Left colon (tissue), 2 donors: ENCODE measurements around the gene MTUS2. TPM values are rescaled to one million over a fixed set of nuclear protein-coding genes. Genes with fewer than 3 reads are reported as not detected.

Source experiments
- ATAC-seq: fragments of 200-7000 bp; cut with Tn5 transposase; one replicate; pipeline ENCODE4 v1.9.1; 2020; ENCODE audit warnings: mild to moderate bottlenecking, moderate library complexity
- DNase-seq, 2 donors: peaks; one replicate each; pipeline ENCODE4 v3.0.0-alpha.2; 2020
- intact Hi-C, 2 donors: fragments of 100-400 bp; cut with DNase I in 1 of 2; cut with micrococcal nuclease in 1 of 2; formaldehyde crosslinking; loops; one replicate each; pipeline versions ENCODE4 v1.11.2 to v1.14.0; 2022; cut with DNase I, micrococcal nuclease
- total RNA-seq, 2 donors: library from RNA; stranded (reverse); fragmentation: NEBNext Ultra II Directional; extraction: Animal tissue kit (Norgen Biotek cat#: 25700); gene quantifications; one replicate each; pipeline ENCODE4 v1.2.1, GENCODE V29; 2021
- donor health status: DM: no; HTN: no; CAD: no.
- donor health status: DM: yes; HTN: yes; CAD: no.

The MTUS2 gene
- total RNA-seq, 2 donors from 2014 or later: 0.15 to 0.25 TPM

DNA sequence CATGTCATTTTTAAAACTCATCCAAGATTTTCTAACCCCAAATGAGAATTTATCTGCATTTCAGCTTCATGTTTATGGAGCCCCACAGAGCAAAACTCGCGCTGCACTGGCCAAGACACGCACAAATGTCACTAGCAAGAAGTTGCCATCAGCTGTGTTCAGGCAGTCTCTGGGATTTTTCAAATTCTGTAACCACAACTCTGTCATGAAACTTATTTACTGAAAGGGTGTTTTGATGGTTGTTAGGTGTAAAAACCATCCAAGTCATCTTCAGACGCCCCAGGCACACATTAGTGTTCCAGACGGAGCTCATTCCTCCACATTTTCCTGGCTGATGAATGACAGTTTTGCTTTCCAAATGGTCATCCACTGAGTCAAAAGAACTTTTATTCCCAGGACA, 712.0 kb downstream of the MTUS2 start:
- intact Hi-C loops: no loop called here
- no peak for DNase-seq
- no peak for ATAC-seq

DNA sequence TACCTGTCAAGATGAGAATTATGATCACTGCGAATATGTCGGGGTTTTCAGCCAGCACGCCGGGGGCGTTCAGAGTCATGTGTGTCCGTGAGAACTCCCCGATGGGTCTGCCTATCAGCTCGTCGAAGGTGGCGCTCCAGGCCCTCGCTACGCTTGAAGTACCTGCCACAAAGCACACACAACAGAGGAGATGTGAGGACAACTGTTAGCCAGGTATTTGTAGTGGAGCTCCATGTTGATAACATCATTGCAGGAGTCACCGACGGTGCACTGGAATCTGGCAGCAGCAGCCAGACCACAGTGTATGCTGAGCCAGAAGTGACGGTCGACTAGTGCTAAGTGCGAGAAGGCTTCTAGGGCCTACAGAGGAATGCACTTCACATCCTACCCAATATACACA, 712.7 kb downstream of the MTUS2 start:
- intact Hi-C loops: no loop called here
- no peak for DNase-seq
- ATAC-seq: no peak

DNA sequence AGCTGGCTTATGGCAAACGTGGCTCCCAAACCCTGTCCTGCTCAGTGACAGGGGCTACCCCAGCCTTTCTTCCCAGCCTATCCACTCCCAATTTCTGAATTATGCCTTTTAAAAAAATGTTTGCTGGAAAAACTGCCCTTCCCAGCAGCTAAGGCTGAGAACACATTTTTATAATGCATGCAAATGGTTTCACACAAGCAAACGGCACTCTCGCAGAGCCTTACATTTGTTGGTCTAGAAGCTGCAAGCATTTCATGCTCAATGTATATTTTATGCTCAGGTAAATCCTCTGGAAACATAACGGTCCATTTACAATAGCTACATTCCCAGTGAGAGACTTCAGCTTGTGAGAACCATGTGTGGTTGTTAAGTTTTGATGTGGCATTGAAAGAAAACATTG, 713.9 kb downstream of the MTUS2 start:
- ATAC-seq: no peak
- no peak for DNase-seq

DNA sequence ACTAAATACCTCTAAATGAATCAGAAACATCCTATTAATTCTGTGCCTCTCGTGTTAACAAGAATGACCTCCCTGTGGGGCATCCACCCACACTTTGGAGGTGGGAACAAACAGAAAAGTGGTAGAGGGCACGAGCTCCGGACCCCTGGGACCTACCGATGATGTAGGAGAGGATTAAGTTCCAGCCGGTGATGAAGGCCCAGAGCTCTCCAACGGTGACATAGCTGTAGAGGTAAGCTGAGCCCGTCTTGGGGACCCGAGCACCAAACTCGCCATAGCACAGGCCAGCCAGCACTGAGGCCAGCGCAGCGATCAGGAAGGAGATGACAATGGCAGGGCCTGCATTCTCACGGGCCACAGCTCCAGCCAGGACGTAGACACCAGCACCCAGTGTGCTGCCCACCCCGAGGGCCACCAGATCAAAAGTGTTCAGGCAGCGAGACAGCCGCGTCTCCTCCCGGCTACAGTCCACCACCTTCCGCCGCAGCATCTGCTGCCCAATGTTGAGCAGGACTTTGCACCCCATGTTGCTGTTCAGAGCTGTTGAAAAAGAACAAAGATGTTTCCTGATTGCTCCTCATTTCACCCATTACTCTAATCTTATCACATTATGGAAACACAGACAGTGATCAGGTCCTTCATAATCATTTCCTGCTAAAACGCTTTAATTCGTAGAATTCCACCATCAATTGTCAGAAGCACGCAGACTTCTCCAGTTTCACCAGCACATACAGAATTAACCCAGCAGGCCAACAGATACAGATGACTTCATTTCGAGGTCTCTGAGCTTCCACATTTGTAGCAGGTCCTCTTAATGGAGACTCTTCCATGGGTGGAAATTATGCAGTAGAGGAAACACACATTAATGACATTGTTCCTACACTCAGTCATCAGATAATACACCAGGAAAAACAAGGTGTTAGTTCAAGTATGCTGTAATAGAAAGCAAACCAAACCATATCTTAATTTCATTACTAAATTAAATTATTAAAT, 715.8 kb downstream of the MTUS2 start:
- intact Hi-C loops: no loop called here
- no peak for DNase-seq

More for the DNA sequence above, 713.9 kb downstream of the MTUS2 start:
- intact Hi-C loops: no loop called here

DNA sequence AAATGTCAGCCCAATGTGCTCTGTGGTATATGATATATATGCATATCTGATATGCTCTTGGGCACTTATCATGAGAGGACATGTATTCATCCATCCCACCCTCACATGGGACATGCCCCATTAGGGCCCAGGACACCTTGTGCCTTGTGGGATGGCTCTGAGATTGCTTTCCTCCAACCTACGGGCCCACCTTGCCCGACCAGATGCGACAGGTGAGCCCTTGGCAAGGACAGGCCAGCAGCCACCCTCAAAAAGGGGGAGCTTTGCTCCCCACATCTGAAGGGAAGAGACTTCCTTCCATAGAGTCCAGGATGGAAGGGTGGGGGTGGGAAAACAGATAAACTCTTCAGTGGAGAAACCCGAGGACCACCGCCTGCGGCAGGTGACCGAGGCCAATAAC, 716.7 kb downstream of the MTUS2 start:
- intact Hi-C loops: no loop called here
- ATAC-seq (no peak), DNase-seq (no peak)

More for the DNA sequence above, 715.8 kb downstream of the MTUS2 start:
- peak; percentile 22 for ATAC-seq

DNA sequence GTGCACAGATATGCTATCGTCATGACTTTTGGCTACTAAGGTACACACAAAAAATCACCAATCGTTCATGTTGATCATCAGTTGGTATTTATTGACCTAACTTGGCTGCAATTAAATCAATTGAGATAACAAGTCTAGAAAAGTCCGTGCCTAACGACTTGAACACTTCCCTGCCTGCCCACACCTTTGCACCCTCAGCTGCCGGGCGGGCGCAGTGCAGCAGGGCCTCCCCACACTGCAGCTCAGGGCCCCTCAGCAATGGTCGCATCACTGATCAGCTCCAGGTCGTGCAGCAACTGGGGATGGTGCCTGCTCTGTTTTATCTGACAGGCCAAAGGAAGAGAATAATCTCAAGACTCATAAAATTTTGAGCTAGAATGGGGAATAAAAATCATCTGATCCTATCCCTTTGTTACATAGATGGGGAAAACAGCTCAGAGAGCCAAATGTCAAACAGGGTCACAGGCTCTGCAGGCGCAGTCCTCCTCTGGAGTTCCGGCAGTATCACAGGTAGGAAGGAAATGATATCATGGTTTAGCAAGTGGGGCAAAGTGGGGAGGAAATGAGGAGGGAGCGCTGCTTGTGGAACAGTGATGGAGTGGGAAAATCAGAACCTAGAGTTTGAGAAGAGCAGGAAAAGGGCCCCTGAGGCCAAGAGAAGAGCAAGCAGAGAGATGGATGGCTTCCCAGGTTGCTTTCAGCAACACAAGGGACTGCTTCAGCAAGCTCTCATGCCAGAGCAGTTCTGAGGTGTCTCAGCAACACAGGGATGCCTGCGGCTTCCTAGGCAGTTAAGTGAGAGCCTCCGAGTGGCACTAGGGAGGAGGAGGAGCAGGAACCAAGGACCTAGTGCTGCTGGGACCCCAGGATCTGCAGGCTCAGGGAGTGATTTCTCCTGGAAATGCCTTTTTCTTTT, 717.9 kb downstream of the MTUS2 start:
- ATAC-seq: peak; percentile 74
- intact Hi-C loops: no loop called here
- DNase-seq: no peak

DNA sequence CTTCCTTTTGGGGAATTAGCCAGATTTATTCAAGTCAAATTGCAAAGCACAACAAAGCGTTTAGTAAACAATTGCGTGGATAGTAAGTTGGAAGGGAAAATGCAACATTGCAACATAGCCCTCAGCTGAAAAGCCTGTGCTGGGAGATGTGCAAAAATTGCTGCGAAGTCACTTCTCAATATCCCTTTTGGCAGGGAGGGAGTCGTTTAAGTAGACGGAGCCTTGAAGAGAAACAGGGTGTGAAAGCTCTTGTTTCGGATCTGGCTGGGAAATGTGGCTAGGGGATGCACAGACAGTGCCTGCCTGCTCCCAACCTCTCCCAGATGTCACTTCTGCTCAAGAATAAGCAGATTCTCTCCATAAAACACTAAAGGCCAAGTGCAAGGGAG, 718.5 kb downstream of the MTUS2 start:
- intact Hi-C loops: no loop called here
- DNase-seq: no peak
- no peak for ATAC-seq

DNA sequence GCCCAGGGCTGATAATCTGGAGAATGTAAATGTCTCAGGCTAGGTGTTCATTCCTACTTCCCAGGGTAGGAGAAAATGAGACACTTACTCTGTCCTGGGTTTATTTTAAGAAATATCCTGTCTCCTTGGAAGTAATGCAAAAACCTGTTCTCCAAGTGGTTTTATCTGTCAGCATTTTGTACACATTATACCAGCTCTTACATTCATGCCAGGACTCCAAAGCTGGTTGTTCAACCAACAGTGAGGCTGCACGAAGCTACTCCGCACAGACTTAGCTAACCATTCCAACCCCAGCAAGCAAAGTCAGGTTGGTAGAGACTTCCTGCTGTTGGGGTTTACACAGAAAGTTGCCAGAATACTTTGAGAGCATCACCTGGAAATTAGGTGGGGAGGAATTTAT, 719.7 kb downstream of the MTUS2 start:
- ATAC-seq: no peak
- no peak for DNase-seq

DNA sequence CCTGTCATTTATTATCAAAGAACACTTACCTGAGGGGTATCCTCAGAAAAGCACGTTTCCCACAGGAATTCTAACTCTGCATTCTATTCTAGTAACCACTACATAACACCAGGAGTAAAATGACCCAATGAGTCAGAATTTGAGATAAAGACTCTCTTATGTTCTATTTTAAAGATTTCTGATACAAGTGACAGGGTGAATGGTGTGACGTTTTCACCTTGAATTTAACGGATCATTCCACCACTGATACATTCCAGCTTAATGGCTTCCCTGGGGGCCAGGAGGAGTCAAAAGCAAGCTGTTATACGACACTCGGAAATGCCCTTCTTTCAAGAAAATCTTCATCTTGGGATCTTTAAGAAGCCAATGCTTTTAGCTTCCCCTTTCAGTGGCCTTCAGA, 720.2 kb downstream of the MTUS2 start:
- no peak for ATAC-seq
- DNase-seq: no peak
- intact Hi-C loops: no loop called here

More for the DNA sequence above, 719.7 kb downstream of the MTUS2 start:
- intact Hi-C loops: no loop called here

DNA sequence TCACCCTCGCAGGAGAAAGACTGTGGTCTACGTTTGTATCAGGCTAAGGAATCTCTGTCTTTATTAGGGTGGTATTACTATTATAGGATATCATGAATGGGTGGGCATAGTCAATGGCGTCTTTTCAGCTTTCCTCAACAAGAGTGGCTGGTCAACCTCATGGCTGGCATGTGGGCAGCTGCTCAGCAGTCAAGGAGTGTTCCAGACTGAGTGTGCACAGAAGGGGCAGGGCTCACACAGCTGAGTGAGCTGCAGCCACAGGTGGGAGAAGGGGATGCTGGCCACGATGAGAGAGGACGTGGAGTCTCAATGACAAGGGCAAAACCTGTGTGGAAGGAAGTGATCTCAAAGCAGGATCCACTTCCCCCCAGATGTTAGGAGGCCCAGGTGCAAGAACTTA, 720.7 kb downstream of the MTUS2 start:
- no peak for DNase-seq
- intact Hi-C loops: no loop called here
- ATAC-seq: no peak

DNA sequence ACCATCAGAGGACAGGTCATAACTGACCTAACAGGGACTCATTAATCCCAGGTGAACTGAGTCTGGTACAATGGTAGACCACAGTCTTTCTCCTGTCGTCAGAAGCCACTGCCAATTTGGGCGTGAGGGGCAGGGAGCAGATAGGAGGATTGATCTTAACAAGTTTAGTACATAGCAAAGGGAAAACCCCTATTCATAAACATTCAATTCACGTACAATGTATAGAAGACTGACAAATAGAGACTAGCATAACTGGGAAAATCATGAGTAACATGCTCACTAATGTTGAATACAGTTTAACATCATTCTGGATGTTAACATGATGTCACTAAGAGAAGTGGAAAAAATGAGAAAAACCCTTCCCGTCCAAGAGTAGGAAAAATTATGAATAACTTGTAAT, 721.3 kb downstream of the MTUS2 start:
- no peak for ATAC-seq
- DNase-seq: no peak
- intact Hi-C loops: no loop called here

DNA sequence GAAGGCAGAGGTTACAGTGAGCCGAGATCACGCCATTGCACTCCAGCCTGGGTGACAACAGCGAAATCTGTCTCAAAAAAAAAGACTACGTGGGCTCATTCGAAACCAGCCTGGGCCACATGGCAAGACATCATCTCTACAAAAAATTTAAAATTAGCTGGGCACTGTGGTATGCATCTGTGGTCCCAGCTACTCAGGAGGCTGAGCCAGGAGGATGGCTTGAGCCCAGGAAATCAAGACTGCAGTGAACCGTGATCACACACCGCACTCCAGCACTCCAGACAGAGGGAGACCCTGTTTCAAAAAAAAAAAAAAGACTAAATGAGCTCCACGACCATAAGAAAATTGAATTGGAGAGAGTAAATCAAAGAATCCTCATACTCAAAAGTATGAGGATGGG, 722.2 kb downstream of the MTUS2 start:
- DNase-seq (no peak), ATAC-seq (no peak)
- intact Hi-C loops: no loop called here

DNA sequence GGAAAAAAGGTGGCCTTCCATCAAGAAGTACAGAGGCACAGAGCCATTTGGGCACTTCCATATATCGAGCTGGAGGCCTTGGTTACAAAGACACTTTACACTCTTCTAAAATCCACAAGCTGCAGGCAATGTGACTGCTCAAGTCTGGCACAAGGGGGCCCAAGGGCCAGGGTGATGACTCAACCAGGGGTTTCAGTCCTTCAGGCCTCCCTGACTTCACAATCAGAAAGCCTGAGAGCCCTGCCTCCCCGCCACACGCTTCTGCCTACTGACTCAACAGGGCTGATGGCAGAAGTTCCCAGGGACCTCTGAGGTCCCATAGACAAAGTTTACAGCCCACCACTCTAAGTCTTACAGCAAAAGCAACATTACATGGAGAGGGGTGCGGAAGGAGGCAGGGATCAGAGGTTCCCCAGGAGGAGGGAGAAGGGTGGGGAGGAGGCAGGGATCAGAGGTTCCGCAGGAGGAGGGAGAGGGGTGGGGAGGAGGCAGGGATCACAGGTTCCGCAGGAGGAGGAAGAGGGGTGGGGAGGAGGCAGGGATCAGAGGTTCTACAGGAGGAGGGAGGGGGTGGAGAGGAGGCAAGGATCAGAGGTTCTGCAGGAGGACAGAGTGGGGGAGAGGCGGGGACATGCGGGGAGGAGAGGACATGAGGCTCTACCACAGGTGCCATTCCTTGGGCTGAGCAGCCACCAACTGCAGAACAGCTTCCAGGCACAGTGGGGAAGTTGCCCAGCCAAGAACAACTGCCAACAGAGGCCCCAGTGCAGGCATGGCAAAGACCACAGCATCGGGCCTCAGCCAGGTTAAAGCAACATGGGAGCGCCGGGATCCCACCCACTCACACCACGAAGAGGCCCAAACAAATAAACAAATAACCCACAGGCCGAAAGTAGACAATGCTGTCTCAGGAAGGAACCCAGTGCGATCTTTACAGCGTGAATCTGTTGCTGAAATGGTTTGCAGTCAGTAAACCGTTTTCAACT, 723.4 kb downstream of the MTUS2 start:
- ATAC-seq (peak; percentile 64), DNase-seq (no peak)
- intact Hi-C loops: no loop called here

DNA sequence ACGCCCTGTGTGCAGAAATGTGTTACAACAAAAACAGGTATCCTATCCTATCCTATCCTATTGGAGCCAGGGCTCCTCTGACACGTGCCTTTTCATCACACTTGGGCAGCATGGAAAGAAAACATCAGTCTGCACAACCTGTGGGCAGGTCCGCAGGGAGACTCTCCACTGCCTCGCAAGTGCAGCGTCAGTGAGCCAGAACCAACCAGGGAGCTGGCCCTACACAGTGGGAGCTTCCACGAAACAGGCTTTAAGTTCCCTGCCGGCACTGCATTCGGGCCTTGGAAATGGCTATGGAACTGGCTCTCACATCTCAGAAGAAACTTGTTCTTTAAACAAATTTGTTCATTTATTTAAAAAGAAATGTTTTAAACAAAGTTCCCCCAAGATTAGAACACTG, 725.8 kb downstream of the MTUS2 start:
- intact Hi-C loops: no loop called here
- DNase-seq (no peak), ATAC-seq (no peak)

DNA sequence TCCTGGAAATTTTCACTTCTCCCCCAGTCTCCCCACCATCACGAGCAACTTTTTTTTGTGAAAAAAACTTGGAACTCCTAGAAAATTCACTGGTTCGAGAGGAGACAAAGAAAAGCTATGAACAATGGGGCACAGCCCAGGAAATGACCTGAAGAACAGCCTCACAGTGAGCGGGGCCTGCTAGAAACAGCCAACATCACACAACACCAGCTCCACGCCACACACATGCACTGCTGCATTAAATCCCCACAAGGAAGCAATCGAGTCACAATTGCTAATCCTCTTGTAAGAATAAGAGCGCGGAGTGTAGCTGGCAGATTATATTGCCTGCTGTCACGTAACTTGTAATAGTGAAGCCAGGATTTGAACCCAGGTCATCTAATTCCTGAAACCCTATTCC, 726.5 kb downstream of the MTUS2 start:
- intact Hi-C loops: no loop called here
- DNase-seq (no peak), ATAC-seq (no peak)

DNA sequence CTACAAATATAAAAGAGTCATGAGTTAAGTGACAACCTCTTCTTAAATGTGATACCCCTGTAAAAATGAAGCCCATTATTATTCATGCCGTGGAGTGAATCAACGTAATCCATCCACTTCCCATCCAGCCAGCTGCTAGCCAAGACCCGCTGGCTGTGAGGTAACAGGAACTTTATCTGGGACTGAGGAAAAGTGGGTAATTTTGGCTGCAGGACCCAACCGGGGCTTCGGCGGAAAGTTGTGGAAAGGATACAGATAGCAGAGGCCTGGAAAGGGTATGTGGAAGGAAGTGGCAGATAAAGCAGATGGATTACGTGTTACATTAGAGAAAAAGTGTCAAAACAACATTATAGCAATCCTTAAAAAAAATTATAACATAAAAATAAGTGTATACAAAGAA, 727.0 kb downstream of the MTUS2 start:
- intact Hi-C loops: no loop called here
- DNase-seq (no peak), ATAC-seq (no peak)

DNA sequence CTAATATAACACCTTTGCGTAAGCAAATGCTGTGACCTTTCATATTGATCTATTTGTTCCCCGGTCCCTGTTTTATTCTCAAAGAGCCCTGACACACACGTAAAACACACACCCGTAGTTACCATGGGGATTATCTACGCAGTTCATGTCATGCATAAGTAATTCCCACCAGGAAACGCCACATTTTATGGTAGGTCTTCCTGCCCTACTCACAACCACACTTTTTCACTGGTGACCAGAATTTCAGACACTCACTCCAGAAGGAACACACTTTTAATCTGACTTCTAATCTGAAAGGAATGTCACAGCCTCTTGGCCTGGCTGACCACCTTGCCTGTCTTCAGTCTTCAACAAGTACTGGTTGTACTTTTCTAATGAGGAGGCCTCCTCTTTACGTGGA, 728.6 kb downstream of the MTUS2 start:
- intact Hi-C loops: no loop called here
- no peak for DNase-seq
- peak; percentile 99 for ATAC-seq

DNA sequence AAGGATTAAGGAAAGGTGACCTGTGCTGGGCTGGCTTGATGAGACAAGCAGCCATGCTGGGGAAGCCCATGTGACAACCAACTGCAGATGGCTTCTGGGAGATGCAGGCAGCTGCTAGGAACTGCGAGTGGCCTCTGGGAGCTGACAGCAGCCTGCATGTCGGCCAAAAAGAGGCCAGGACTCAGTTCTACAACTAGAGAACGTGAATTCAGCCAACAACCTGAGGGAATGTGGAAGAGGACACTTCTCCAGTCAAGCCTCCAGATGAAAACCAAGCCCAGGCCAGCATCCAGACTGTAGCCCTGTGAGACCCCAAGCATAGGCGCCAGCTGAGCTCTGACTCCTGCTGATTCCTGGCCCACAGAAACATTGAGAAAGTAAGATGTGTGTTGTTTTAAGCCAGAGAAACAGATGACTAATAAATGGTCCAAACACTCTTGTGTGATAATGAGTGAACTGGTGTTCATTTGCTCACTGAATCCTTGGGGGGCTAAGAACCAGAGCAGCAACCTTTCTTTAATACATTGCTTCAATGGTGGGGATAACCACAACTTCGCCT, 730.4 kb downstream of the MTUS2 start:
- ATAC-seq: no peak
- DNase-seq: no peak
- intact Hi-C loops: no loop called here
